Lung microvascular endothelial cell (primary cell): Measurements from ENCODE around the gene BCL7A. TPM values are rescaled to one million over a fixed set of nuclear protein-coding genes. Genes with fewer than 3 reads are reported as not detected.

ENCODE experiments used
- total RNA-seq: library from RNA; depleted of rRNA; stranded (reverse); fragments of >200 nt; gene quantifications from 2 replicates; pipeline ENCODE4 v1.2.1, GENCODE V29; 2014

BCL7A gene
- total RNA-seq, 1 donor from 2014 or later, result 6.3 TPM

Other genes starting within 250 kb of the BCL7A start
- gene RHOF, start 228.2 kb upstream of the BCL7A start, total RNA-seq, result 2.6 and 3.3 TPM in 2 replicates
- gene SETD1B, start 217.9 kb upstream of the BCL7A start, total RNA-seq, result 1.3 and 1.4 TPM in 2 replicates
- not detected in 2 replicates for gene HPD, start 163.0 kb upstream of the BCL7A start, total RNA-seq
- gene PSMD9, start 133.1 kb upstream of the BCL7A start, total RNA-seq, result 29.0 and 40.1 TPM in 2 replicates
- 1.7 and 2.6 TPM in 2 replicates for gene CFAP251, start 103.3 kb upstream of the BCL7A start, total RNA-seq
- 15.7 and 20.0 TPM in 2 replicates for gene MLXIP, start 56.9 kb downstream of the BCL7A start, total RNA-seq
- gene IL31, start 152.3 kb downstream of the BCL7A start, total RNA-seq, result not detected in 2 replicates
- gene LRRC43, start 161.2 kb downstream of the BCL7A start, total RNA-seq, result 0.44 and 0.99 TPM in 2 replicates
- gene B3GNT4, start 181.8 kb downstream of the BCL7A start, total RNA-seq, result under 0.01 and 0.20 TPM in 2 replicates
- 53.6 and 55.4 TPM in 2 replicates for gene DIABLO, start 204.2 kb downstream of the BCL7A start, total RNA-seq
- 13.3 and 14.1 TPM in 2 replicates for gene VPS33A, start 244.6 kb downstream of the BCL7A start, total RNA-seq